K562 (cell line): Measurements from ENCODE around the gene ARHGAP42. TPM values are rescaled to one million over a fixed set of nuclear protein-coding genes. Genes with fewer than 3 reads are reported as not detected.
A peak's percentile ranks its signal among the peaks of the same experiment; 100 is the strongest.

Source experiments
- ATAC-seq: fragments of 200-7000 bp; cut with Tn5 transposase; 3 replicates; pipeline ENCODE4 v1.9.1; 2020; ENCODE audit warnings: moderate library complexity
- BruUV-seq: library from RNA; stranded (reverse); fragments of 400-500 nt; replicated peaks from 2 replicates; lab custom pipeline; 2021; lab: Mats Ljungman, UMichigan
- CTCF ChIA-PET: fragments of 300-600 bp; formaldehyde crosslinking; extraction: SDS; loops from one replicate; lab custom pipeline; 2021; ENCODE audit warnings: low intra/inter-chr PET ratio; lab: Yijun Ruan, JAX
- POLR2A ChIA-PET: fragments of 300-600, 350-650 bp; sonication (Branson Sonifier 250); formaldehyde crosslinking; extraction: SDS; loops from one replicate; lab custom pipeline; 2021; ENCODE audit warnings: antibody characterized with exemption, inconsistent platforms; lab: Yijun Ruan, JAX
- DNase-seq, 4 experiments: peaks; one replicate each; pipeline versions ENCODE4 v3.0.0 to v3.0.0-alpha.2; 2011 to 2018; ENCODE audit warnings: low spot score in 3 of 4, mixed read lengths in 3 of 4; ENCODE audit errors: extremely low read depth in 1 of 4
- FAIRE-seq: peaks from 2 replicates; lab custom pipeline; 2011; peaks lifted over from hg19 to GRCh38; lab: Jason Lieb, UNC
- H2AFZ ChIP-seq: 2 replicates; pipeline ENCODE4 v1.6.0; 2011; ENCODE audit warnings: low read depth, low read length, control low read depth, inconsistent platforms
- H3K27ac ChIP-seq: fragments of 200-600 bp; 3 replicates; pipeline ENCODE4 v1.8.0; 2011; ENCODE audit warnings: low read depth, mild to moderate bottlenecking, control low read depth, inconsistent platforms, low read length, moderate library complexity, mixed read lengths; ENCODE audit errors: extremely low read depth
- H3K27me3 ChIP-seq, 2 experiments: fragments of 300-600 bp in 1 of 2; 2 replicates in 1 of 2; 3 replicates in 1 of 2; pipeline versions ENCODE4 v1.6.0 to v1.8.0; 2011; ENCODE audit warnings: inconsistent platforms in 2 of 2, low read length in 2 of 2, mild to moderate bottlenecking in 1 of 2, mixed read lengths in 1 of 2, moderate library complexity in 1 of 2; ENCODE audit not compliant: control insufficient read depth in 2 of 2, insufficient read depth in 2 of 2
- H3K36me3 ChIP-seq: fragments of 300-600 bp; 3 replicates; pipeline ENCODE4 v1.8.0; 2011; ENCODE audit warnings: mild to moderate bottlenecking, low read length, inconsistent platforms; ENCODE audit not compliant: control insufficient read depth, insufficient read depth
- H3K4me1 ChIP-seq, 2 experiments: fragments of 200-600 bp in 1 of 2; replicated peaks in 1 of 2; 2 replicates in 1 of 2; 3 replicates in 1 of 2; pipeline versions ENCODE4 v1.5.1 to v1.8.0; 2011; ENCODE audit warnings: inconsistent platforms in 2 of 2, low read length in 2 of 2, mild to moderate bottlenecking in 1 of 2, mixed read lengths in 1 of 2, moderate library complexity in 1 of 2; ENCODE audit not compliant: control insufficient read depth in 2 of 2, insufficient read depth in 2 of 2
- H3K4me2 ChIP-seq: 2 replicates; pipeline ENCODE4 v1.6.1; 2011; ENCODE audit warnings: low read length, control low read depth, inconsistent platforms, mixed read lengths; ENCODE audit not compliant: insufficient read depth
- H3K4me3 ChIP-seq: fragments of 200-600 bp; sonication (generic), shearing (Covaris generic); 2 replicates; pipeline ENCODE4 v1.5.1; 2016; ENCODE audit warnings: control low read depth, inconsistent platforms
- H3K79me2 ChIP-seq: fragments of 200-600 bp; 3 replicates; pipeline ENCODE4 v1.8.0; 2011; ENCODE audit warnings: low read length, inconsistent platforms; ENCODE audit not compliant: control insufficient read depth, insufficient read depth
- H3K9ac ChIP-seq, 2 experiments: 2 replicates each; pipeline versions ENCODE4 v1.6.0 to v1.6.1; 2011; ENCODE audit warnings: low read depth in 2 of 2, low read length in 2 of 2, control low read depth in 1 of 2, inconsistent platforms in 1 of 2, mild to moderate bottlenecking in 1 of 2, mixed read lengths in 1 of 2; ENCODE audit not compliant: insufficient read depth in 1 of 2
- H3K9me1 ChIP-seq: one replicate; pipeline ENCODE4 v1.6.0; 2011; ENCODE audit warnings: inconsistent platforms, mild to moderate bottlenecking, low read length, moderate library complexity; ENCODE audit not compliant: control insufficient read depth, insufficient read depth
- H3K9me3 ChIP-seq: replicated peaks from 2 replicates; pipeline ENCODE4 v1.5.1; 2011; ENCODE audit warnings: low read depth, low read length, inconsistent platforms; ENCODE audit not compliant: control insufficient read depth, insufficient read depth
- H4K20me1 ChIP-seq: replicated peaks from 2 replicates; pipeline ENCODE4 v1.6.1; 2011; ENCODE audit warnings: low read length, inconsistent platforms, mixed read lengths; ENCODE audit not compliant: control insufficient read depth, insufficient read depth
- BHLHE40 ChIP-seq: IDR thresholded peaks from 2 replicates; pipeline ENCODE4 v1.6.1; 2011; ENCODE audit warnings: low read length, improper control_type of control experiment
- DIDO1 ChIP-seq: fragments of 450-650 bp; IDR thresholded peaks from 2 replicates; pipeline ENCODE4 v1.6.1; 2016; ENCODE audit warnings: low read depth, missing biosample characterization, missing genetic modification characterization
- ELF1 ChIP-seq: fragments of 200-800 bp; sonication (Bioruptor generic); IDR thresholded peaks from 2 replicates; pipeline ENCODE4 v1.6.1; 2016; ENCODE audit warnings: missing genetic modification characterization, missing compliant biosample characterization
- FOXM1 ChIP-seq, 2 experiments: fragments of 450-650 bp in 1 of 2; sonication (generic) in 1 of 2; formaldehyde crosslinking in 1 of 2; IDR thresholded peaks; 2 replicates each; pipeline versions ENCODE4 v1.6.1 to v1.9.0; 2017 to 2022; ENCODE audit warnings: low read depth in 2 of 2, mild to moderate bottlenecking in 2 of 2, missing genetic modification reagents in 1 of 2, moderate library complexity in 1 of 2
- HEY1 ChIP-seq: fragments of 250-450 bp; sonication (Bioruptor Pico); IDR thresholded peaks from 2 replicates; pipeline ENCODE4 v1.5.0; 2020; ENCODE audit warnings: mild to moderate bottlenecking, moderate library complexity, borderline replicate concordance
- JUND ChIP-seq, 2 experiments: IDR thresholded peaks; 2 replicates in 1 of 2; 3 replicates in 1 of 2; pipeline ENCODE4 v1.6.1; 2011; ENCODE audit warnings: borderline replicate concordance in 2 of 2, low read depth in 2 of 2, low read length in 2 of 2, improper control_type of control experiment in 1 of 2, missing biosample characterization in 1 of 2, missing genetic modification characterization in 1 of 2, missing genetic modification reagents in 1 of 2
- NFRKB ChIP-seq: fragments of 450-650 bp; IDR thresholded peaks from 2 replicates; pipeline ENCODE4 v1.6.1; 2016; ENCODE audit warnings: low read depth
- PYGO2 ChIP-seq: fragments of 450-650 bp; IDR thresholded peaks from 2 replicates; pipeline ENCODE4 v1.6.1; 2016; ENCODE audit warnings: mild to moderate bottlenecking, missing genetic modification characterization, moderate library complexity, missing compliant biosample characterization
- RBM25 ChIP-seq: fragments of 200-400 bp; formaldehyde crosslinking; IDR thresholded peaks from 2 replicates; pipeline ENCODE4 v1.6.1; 2018; ENCODE audit warnings: low read length, low read depth, moderate library complexity; ENCODE audit not compliant: severe bottlenecking
- SREBF1 ChIP-seq: fragments of 150-350 bp; IDR thresholded peaks from 2 replicates; pipeline ENCODE4 v1.6.1; 2014; ENCODE audit warnings: antibody characterized with exemption, low read depth, low read length, borderline replicate concordance
- ZBTB1 ChIP-seq: sonication (generic); formaldehyde crosslinking; IDR thresholded peaks from 2 replicates; pipeline ENCODE4 v1.8.1; 2023; ENCODE audit warnings: missing genetic modification reagents, low read depth, mild to moderate bottlenecking, borderline replicate concordance
- ZNF239 ChIP-seq: fragments of 250-450 bp; sonication (Bioruptor Pico); IDR thresholded peaks from 2 replicates; pipeline ENCODE4 v1.4.0; 2020; ENCODE audit warnings: mild to moderate bottlenecking
- ZNF830 ChIP-seq: fragments of 250-450 bp; sonication (Bioruptor Pico); IDR thresholded peaks from 2 replicates; pipeline ENCODE4 v1.5.0; 2021; ENCODE audit warnings: mild to moderate bottlenecking
- WGBS: fragments of 100-300 bp; shearing (Covaris generic); methylation state at CpG from one replicate; pipeline ENCODE4 v1.1.6; 2016; ENCODE audit warnings: low coverage, mixed read lengths; ENCODE audit not compliant: insufficient coverage; ENCODE audit errors: missing lambda C conversion rate; 5-methylcytosine and 5-hydroxymethylcytosine counted together
- in situ Hi-C: fragments of 300-500 bp; cut with MboI; formaldehyde crosslinking; loops from 4 replicates; pipeline ENCODE4 v1.15.0; 2018; ENCODE audit warnings: inconsistent platforms, mixed read lengths
- intact Hi-C: fragments of 100-400 bp; cut with micrococcal nuclease; formaldehyde crosslinking; loops from 2 replicates; pipeline ENCODE4 v1.14.2; 2022
- polyA plus RNA-seq, 8 experiments: library from polyadenylated mRNA; depleted of rRNA in 4 of 8; stranded (reverse) in 5 of 8; unstranded in 3 of 8; fragments of >200 nt; fragmentation: Nextera tagmentation in 2 of 8; fragmentation: Illumina TruSeq in 1 of 8; extraction: Ambion mirVana in 2 of 8; extraction: Trizol in 1 of 8; gene quantifications; 2 replicates each; pipeline versions ENCODE4 v1.2.1 to v1.2.3, GENCODE V29; 2011 to 2014; ENCODE audit warnings: inconsistent platforms in 1 of 8, missing spikeins in 1 of 8
- total RNA-seq, 7 experiments: library from RNA; depleted of rRNA in 6 of 7; stranded (reverse); fragments of >200 nt in 6 of 7; fragmentation: Illumina TruSeq in 2 of 7; extraction: Trizol in 2 of 7; gene quantifications; 2 replicates each; pipeline versions ENCODE4 v1.2.1 to v1.2.3, GENCODE V29; 2011 to 2021; ENCODE audit warnings: low replicate concordance in 1 of 7
- TF ChIP-seq, protein P1 (sequence below), 2 experiments: IDR thresholded peaks; 2 replicates each; pipeline ENCODE4 v1.6.1; 2011; ENCODE audit warnings: borderline replicate concordance in 1 of 2, control low read depth in 1 of 2, low read depth in 1 of 2, low read length in 1 of 2, mild to moderate bottlenecking in 1 of 2, mixed read lengths in 1 of 2, moderate library complexity in 1 of 2; ENCODE audit not compliant: insufficient read depth in 1 of 2, insufficient read length in 1 of 2, poor library complexity in 1 of 2, severe bottlenecking in 1 of 2; ENCODE audit errors: extremely low read depth in 1 of 2
- TF ChIP-seq, protein P2 (sequence below): fragments of 450-650 bp; IDR thresholded peaks from 2 replicates; pipeline ENCODE4 v1.6.1; 2016; ENCODE audit warnings: missing biosample characterization, missing genetic modification characterization
- TF ChIP-seq, protein P3 (sequence below): fragments of 250-450 bp; sonication (Bioruptor Pico); IDR thresholded peaks from 2 replicates; pipeline ENCODE4 v1.8.0; 2021; ENCODE audit warnings: moderate library complexity, mild to moderate bottlenecking, inconsistent platforms
- TF ChIP-seq, protein P4 (sequence below): fragments of 250-450 bp; sonication (Bioruptor Pico); IDR thresholded peaks from 2 replicates; pipeline ENCODE4 v1.5.0; 2021; ENCODE audit warnings: mild to moderate bottlenecking, borderline replicate concordance

The ARHGAP42 gene
- total and polyA plus RNA-seq, 9 of the 15 experiments (the other 6 are each of a cell fraction or from before 2014, with no cell fraction given), result 0.95 to 6.1 (median 2.4) TPM

DNA sequence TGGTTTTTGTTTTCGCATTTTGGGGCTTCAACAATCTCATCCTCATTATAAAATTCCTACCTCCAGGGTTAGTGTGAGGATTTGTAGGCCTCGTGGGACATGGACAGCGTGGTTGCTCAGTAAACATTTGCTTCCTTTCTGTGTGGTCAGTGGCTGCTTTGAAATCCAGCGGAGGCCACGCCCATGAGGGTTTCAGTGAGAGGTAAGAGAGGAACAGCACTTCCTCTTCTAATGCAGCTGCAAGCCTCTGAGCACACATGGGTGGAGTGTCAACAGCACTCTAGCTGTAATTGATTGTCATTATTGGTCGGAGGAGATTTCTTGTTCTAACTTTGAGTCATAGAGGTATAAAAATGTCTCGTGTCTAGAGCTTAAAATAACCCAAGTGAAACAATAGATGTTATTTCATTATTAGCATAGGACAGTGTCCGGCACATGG is 6.0 kb upstream of the ARHGAP42 start:
- peak overlapping the region in 1 of 2 experiments; percentile 23; a peak in 1 of 4 replicates for H3K9ac ChIP-seq
- CTCF ChIA-PET, result no interaction called here
- TF ChIP-seq SREBF1, result no peak
- TF ChIP-seq NFRKB, result no peak
- TF ChIP-seq ZNF239 (CRISPR knock-in tag), result no peak
- TF ChIP-seq ZBTB1, result no peak
- TF ChIP-seq, protein P1, sequence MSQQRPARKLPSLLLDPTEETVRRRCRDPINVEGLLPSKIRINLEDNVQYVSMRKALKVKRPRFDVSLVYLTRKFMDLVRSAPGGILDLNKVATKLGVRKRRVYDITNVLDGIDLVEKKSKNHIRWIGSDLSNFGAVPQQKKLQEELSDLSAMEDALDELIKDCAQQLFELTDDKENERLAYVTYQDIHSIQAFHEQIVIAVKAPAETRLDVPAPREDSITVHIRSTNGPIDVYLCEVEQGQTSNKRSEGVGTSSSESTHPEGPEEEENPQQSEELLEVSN (IDR thresholded peaks at IDR 0.05; ENCODE audit: borderline replicate concordance in 1 of 2, extremely low read depth in 1 of 2, insufficient read depth in 1 of 2, insufficient read length in 1 of 2, low read depth in 1 of 2, low read length in 1 of 2, poor library complexity in 1 of 2, severe bottlenecking in 1 of 2), result peak in 1 of 2 experiments; percentile 30
- no peak for TF ChIP-seq JUND (IDR thresholded peaks at IDR 0.05; ENCODE audit: borderline replicate concordance, low read depth, low read length)
- no peak for TF ChIP-seq JUND (tag; IDR thresholded peaks at IDR 0.05; ENCODE audit: borderline replicate concordance, low read depth, low read length)
- TF ChIP-seq, protein P2, sequence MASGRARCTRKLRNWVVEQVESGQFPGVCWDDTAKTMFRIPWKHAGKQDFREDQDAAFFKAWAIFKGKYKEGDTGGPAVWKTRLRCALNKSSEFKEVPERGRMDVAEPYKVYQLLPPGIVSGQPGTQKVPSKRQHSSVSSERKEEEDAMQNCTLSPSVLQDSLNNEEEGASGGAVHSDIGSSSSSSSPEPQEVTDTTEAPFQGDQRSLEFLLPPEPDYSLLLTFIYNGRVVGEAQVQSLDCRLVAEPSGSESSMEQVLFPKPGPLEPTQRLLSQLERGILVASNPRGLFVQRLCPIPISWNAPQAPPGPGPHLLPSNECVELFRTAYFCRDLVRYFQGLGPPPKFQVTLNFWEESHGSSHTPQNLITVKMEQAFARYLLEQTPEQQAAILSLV, result no peak
- no peak for TF ChIP-seq HEY1 (CRISPR knock-in tag)
- TF ChIP-seq FOXM1 (IDR thresholded peaks at IDR 0.05; ENCODE audit: low read depth), result peak; percentile 35; the same call in 1 of the 2 replicates
- no peak for TF ChIP-seq FOXM1 (CRISPR knock-in tag; IDR thresholded peaks at IDR 0.05; ENCODE audit: low read depth)
- TF ChIP-seq, protein P3, sequence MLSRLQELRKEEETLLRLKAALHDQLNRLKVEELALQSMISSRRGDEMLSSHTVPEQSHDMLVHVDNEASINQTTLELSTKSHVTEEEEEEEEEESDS (CRISPR knock-in tag), result no peak
- TF ChIP-seq, protein P4, sequence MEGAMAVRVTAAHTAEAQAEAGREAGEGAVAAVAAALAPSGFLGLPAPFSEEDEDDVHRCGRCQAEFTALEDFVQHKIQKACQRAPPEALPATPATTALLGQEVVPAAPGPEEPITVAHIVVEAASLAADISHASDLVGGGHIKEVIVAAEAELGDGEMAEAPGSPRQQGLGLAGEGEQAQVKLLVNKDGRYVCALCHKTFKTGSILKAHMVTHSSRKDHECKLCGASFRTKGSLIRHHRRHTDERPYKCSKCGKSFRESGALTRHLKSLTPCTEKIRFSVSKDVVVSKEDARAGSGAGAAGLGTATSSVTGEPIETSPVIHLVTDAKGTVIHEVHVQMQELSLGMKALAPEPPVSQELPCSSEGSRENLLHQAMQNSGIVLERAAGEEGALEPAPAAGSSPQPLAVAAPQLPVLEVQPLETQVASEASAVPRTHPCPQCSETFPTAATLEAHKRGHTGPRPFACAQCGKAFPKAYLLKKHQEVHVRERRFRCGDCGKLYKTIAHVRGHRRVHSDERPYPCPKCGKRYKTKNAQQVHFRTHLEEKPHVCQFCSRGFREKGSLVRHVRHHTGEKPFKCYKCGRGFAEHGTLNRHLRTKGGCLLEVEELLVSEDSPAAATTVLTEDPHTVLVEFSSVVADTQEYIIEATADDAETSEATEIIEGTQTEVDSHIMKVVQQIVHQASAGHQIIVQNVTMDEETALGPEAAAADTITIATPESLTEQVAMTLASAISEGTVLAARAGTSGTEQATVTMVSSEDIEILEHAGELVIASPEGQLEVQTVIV (CRISPR knock-in tag), result no peak
- TF ChIP-seq BHLHE40, result peak; percentile 24; the same call in 1 of the 2 replicates
- no peak for TF ChIP-seq DIDO1 (tag)
- TF ChIP-seq ZNF830 (CRISPR knock-in tag), result no peak
- TF ChIP-seq ELF1 (tag), result peak; percentile 31; the same call in 1 of the 2 replicates
- no peak for TF ChIP-seq RBM25
- TF ChIP-seq PYGO2 (tag), result no peak

More for the DNA sequence above, 6.0 kb upstream of the ARHGAP42 start:
- ATAC-seq, result peak; percentile 96
- POLR2A ChIA-PET, result no interaction called here
- Histone ChIP-seq H4K20me1 (no peaks in the 10 kb centered on the region), H3K27ac (peak overlapping the region; percentile 30; the same call in 1 of the 3 replicates), H3K79me2 (no peaks in the 10 kb centered on the region), H3K36me3 (no peaks in the 10 kb centered on the region), H3K4me1 (no peaks in the 10 kb centered on the region; a peak in 2 of 5 replicates), H3K9me3 (no peaks in the 10 kb centered on the region), H3K27me3 (no peaks in the 10 kb centered on the region), H3K4me3 (no peak overlapping the region), H3K4me2 (no peak overlapping the region), H3K9me1 (no peaks in the 10 kb centered on the region), H2AFZ (peak overlapping the region; percentile 72)
- peak; percentile 77 for FAIRE-seq
- intact Hi-C loops (loop anchor here (5.0 kb wide), 1 partner anchor 104 kb away; no protein-coding TSS in a partner anchor), in situ Hi-C loops (no loop called here)
- peak; percentile 18 to 71 (median 38) for DNase-seq
- 12% methylated on average over 8 of the region's 8 CpGs for WGBS
- no TSS peak for BruUV-seq
